Esophagus muscularis mucosa (tissue), 4 donors: ENCODE results near the gene LIME1. TPM values are rescaled to one million over a fixed set of nuclear protein-coding genes. Genes with fewer than 3 reads are reported as not detected.

ENCODE experiments used
- DNase-seq: peaks from one replicate; pipeline ENCODE4 v3.0.0-alpha.2; 2017; ENCODE audit errors: extremely low spot score
- H3K27ac ChIP-seq, 4 donors: fragments of 200-600 bp; sonication (generic); replicated peaks in 1 of 4; 1 replicate in 3 of 4; 2 replicates in 1 of 4; pipeline ENCODE4 v1.5.1; 2016 to 2019; ENCODE audit warnings: mild to moderate bottlenecking in 1 of 4
- H3K27me3 ChIP-seq, 4 donors: fragments of 200-600 bp; sonication (generic); one replicate each; pipeline versions ENCODE4 v1.5.1 to v1.6.0; 2016 to 2019
- H3K36me3 ChIP-seq, 4 donors: fragments of 200-600 bp; sonication (generic); one replicate each; pipeline ENCODE4 v1.5.1; 2016 to 2019
- H3K4me1 ChIP-seq, 4 donors: fragments of 200-600 bp; sonication (generic); one replicate each; pipeline ENCODE4 v1.5.1; 2016 to 2019
- H3K4me3 ChIP-seq, 4 donors: fragments of 200-600 bp; sonication (generic); 1 replicate in 2 of 4; 2 replicates in 2 of 4; pipeline ENCODE4 v1.5.1; 2016 to 2019; ENCODE audit warnings: mild to moderate bottlenecking in 4 of 4, moderate library complexity in 1 of 4
- H3K9me3 ChIP-seq, 4 donors: fragments of 200-600 bp; sonication (generic); 1 replicate in 3 of 4; 2 replicates in 1 of 4; pipeline ENCODE4 v1.5.1; 2016 to 2019
- CTCF ChIP-seq, 3 experiments: fragments of 200-600 bp in 2 of 3; fragments of 450-650 bp in 1 of 3; sonication (generic) in 2 of 3; IDR thresholded peaks; one replicate each; pipeline ENCODE4 v1.5.1; 2017 to 2019; ENCODE audit warnings: antibody characterized with exemption in 3 of 3, mild to moderate bottlenecking in 2 of 3, moderate library complexity in 1 of 3
- EP300 ChIP-seq: sonication (generic); formaldehyde crosslinking; IDR thresholded peaks from one replicate; pipeline ENCODE4 v1.6.1; 2017; ENCODE audit warnings: antibody characterized with exemption
- POLR2A ChIP-seq: fragments of 450-650 bp; IDR thresholded peaks from one replicate; pipeline ENCODE4 v1.6.1; 2017; ENCODE audit warnings: antibody characterized with exemption, moderate library complexity, mild to moderate bottlenecking, low read depth
- POLR2AphosphoS5 ChIP-seq, 2 donors: sonication (generic); formaldehyde crosslinking; IDR thresholded peaks; one replicate each; pipeline ENCODE4 v1.6.1; 2017; ENCODE audit warnings: antibody characterized with exemption in 2 of 2
- WGBS: methylation state at CpG from one replicate; pipeline ENCODE4 v1.1.5; 2018; 5-methylcytosine and 5-hydroxymethylcytosine counted together
- intact Hi-C: fragments of 100-400 bp; cut with DNase I; formaldehyde crosslinking; loops from one replicate; pipeline ENCODE4 v1.15.1; 2023
- total RNA-seq, 4 donors: library from RNA; depleted of rRNA; stranded (reverse); fragments of >200 nt; gene quantifications; one replicate each; pipeline versions ENCODE4 v1.1.0 to v1.2.1, GENCODE V29; 2016

LIME1 gene
- total RNA-seq, 4 donors from 2014 or later: 9.4 to 15.4 (median 10.9) TPM

- Histone ChIP-seq H3K4me1 (peaks cover 27 to 52% (median 38%) of the 10 kb centered on the region in 4 donors), H3K27me3 (no peaks in the 10 kb centered on the region), H3K4me3 (peak overlapping the region; percentile 73 to 99 (median 90)), H3K9me3 (no peaks in the 10 kb centered on the region), H3K27ac (peak overlapping the region; percentile 81 to 96 (median 88)), H3K36me3 (peaks cover 22 to 74% (median 61%) of the 10 kb centered on the region in 4 donors)
- intact Hi-C loops: loop anchor here (5.0 kb wide), 1 partner anchor 49 kb away; the partner anchor contains the start of gene RTEL1
- no peak for DNase-seq
- TF ChIP-seq POLR2AphosphoS5 (IDR thresholded peaks at IDR 0.05) (no peak), EP300 (no peak), CTCF (IDR thresholded peaks at IDR 0.05) (no peak), POLR2A (no peak)
- 75% methylated on average over 11 of the region's 12 CpGs for WGBS
Measured at GRCh38 chr20:63706027-63706695, 30.3 kb upstream of the LIME1 start.

GRCh38 chr20:63706852-63707557, 29.5 kb upstream of the LIME1 start:
- TF ChIP-seq POLR2A (no peak), CTCF (IDR thresholded peaks at IDR 0.05) (peak in 1 of 3 experiments; percentile 16)
- no peaks in the 10 kb centered on the region for H3K27me3 ChIP-seq
- 9% methylated on average over 9 of the region's 56 CpGs for WGBS
- H3K4me3 ChIP-seq: peak overlapping the region; percentile 73 to 99 (median 90)
- intact Hi-C loops: loop anchor here (5.0 kb wide), 1 partner anchor 50 kb away; the partner anchor contains the start of gene RTEL1
- DNase-seq: no peak
- peaks cover 28 to 48% (median 38%) of the 10 kb centered on the region in 4 donors for H3K4me1 ChIP-seq
- peak overlapping the region; percentile 81 to 96 (median 88) for H3K27ac ChIP-seq
- no peaks in the 10 kb centered on the region for H3K9me3 ChIP-seq
- H3K36me3 ChIP-seq: peaks cover 30 to 78% (median 69%) of the 10 kb centered on the region in 4 donors

GRCh38 chr20:63707558-63708300, 28.7 kb upstream of the LIME1 start, which contains the start of the genes ARFRP1 and ZGPAT:
Gene ARFRP1 (minus strand): TSS chr20:63707976. CDS start chr20:63707091, 885 bp downstream.
Gene ZGPAT (plus strand): TSS chr20:63708039. CDS start chr20:63708581, 542 bp downstream.
- Histone ChIP-seq H3K9me3 (no peaks in the 10 kb centered on the region), H3K27me3 (no peaks in the 10 kb centered on the region), H3K4me3 (peak within 1 kb of the TSS; percentile 73 to 99 (median 90)), H3K36me3 (peaks cover 37 to 79% (median 71%) of the 10 kb centered on the region in 4 donors), H3K27ac (peak within 1 kb of the TSS; percentile 81 to 96 (median 88)), H3K4me1 (peaks cover 28 to 45% (median 38%) of the 10 kb centered on the region in 4 donors)
- under 1% methylated on average over 24 of the region's 98 CpGs for WGBS
- DNase-seq: peak; percentile 96
- TF ChIP-seq POLR2AphosphoS5 (IDR thresholded peaks at IDR 0.05) (peak; percentile 82 to 94), EP300 (no peak), CTCF (IDR thresholded peaks at IDR 0.05) (peak in 1 of 3 experiments; percentile 16), POLR2A (peak; percentile 24)
- intact Hi-C loops: loop anchor here (5.0 kb wide), 1 partner anchor 50 kb away; the partner anchor contains the start of gene RTEL1

- WGBS: 34% methylated on average over 38 of the region's 67 CpGs
- no peaks in the 10 kb centered on the region for H3K9me3 ChIP-seq
- peak overlapping the region; percentile 73 to 99 (median 90) for H3K4me3 ChIP-seq
- no peak for DNase-seq
- TF ChIP-seq EP300 (no peak), CTCF (IDR thresholded peaks at IDR 0.05) (no peak), POLR2AphosphoS5 (IDR thresholded peaks at IDR 0.05) (no peak), POLR2A (no peak)
- intact Hi-C loops: loop anchor here (5.0 kb wide), 1 partner anchor 51 kb away; the partner anchor contains the start of gene RTEL1
- H3K4me1 ChIP-seq: peaks cover 28 to 45% (median 38%) of the 10 kb centered on the region in 4 donors
- H3K27me3 ChIP-seq: no peaks in the 10 kb centered on the region
- H3K36me3 ChIP-seq: peaks cover 40 to 79% (median 68%) of the 10 kb centered on the region in 4 donors
- H3K27ac ChIP-seq: peak overlapping the region; percentile 81 to 96 (median 88)
Measured at GRCh38 chr20:63708301-63709148, 27.9 kb upstream of the LIME1 start.
